ENCODE measurements around the gene HTT.

Gene HTT

DNA sequence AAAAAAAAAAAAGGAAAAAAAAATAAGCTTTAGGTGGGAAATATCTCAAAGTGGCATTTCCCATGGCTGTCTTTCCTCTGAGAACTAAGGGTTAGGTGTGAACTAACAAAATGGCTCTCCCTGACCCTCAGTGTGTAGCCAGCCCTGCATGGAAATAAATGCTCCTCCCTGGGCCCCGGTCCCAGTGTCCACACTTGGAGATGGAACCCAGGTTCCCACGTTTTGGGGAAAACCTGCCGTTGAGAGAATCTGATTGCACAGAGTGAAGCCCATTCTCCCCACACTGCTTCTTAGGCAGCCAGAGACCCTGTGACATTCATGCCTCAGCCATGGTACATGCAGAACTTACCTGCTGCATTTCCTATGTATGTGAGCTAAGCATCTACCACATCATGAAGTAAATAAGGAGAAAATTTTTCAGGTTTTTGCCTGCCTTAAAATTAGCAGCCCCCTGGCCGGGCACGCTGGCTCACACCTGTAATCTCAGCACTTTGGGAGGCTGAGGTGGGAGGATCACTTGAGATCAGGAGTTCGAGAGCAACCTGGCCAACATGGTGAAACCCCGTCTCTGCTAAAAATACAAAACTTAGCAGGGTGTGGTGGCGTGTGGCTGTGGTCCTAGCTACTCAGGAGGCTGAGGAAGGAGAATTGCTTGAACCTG is 34.6 kb upstream of the HTT start:
- Histone ChIP-seq H3K27me3 (no peaks in the 10 kb centered on the region), H3K4me3 (ENCODE audit: low read depth, low read length) (no peak overlapping the region), H3K36me3 (no peaks in the 10 kb centered on the region), H3K9me3 (no peaks in the 10 kb centered on the region), H3K4me1 (no peaks in the 10 kb centered on the region)
- DNase-seq, result no peak
- TF ChIP-seq, protein P1, sequence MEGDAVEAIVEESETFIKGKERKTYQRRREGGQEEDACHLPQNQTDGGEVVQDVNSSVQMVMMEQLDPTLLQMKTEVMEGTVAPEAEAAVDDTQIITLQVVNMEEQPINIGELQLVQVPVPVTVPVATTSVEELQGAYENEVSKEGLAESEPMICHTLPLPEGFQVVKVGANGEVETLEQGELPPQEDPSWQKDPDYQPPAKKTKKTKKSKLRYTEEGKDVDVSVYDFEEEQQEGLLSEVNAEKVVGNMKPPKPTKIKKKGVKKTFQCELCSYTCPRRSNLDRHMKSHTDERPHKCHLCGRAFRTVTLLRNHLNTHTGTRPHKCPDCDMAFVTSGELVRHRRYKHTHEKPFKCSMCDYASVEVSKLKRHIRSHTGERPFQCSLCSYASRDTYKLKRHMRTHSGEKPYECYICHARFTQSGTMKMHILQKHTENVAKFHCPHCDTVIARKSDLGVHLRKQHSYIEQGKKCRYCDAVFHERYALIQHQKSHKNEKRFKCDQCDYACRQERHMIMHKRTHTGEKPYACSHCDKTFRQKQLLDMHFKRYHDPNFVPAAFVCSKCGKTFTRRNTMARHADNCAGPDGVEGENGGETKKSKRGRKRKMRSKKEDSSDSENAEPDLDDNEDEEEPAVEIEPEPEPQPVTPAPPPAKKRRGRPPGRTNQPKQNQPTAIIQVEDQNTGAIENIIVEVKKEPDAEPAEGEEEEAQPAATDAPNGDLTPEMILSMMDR (IDR thresholded peaks at IDR 0.05; ENCODE audit: low read depth, low read length), result no peak

DNA sequence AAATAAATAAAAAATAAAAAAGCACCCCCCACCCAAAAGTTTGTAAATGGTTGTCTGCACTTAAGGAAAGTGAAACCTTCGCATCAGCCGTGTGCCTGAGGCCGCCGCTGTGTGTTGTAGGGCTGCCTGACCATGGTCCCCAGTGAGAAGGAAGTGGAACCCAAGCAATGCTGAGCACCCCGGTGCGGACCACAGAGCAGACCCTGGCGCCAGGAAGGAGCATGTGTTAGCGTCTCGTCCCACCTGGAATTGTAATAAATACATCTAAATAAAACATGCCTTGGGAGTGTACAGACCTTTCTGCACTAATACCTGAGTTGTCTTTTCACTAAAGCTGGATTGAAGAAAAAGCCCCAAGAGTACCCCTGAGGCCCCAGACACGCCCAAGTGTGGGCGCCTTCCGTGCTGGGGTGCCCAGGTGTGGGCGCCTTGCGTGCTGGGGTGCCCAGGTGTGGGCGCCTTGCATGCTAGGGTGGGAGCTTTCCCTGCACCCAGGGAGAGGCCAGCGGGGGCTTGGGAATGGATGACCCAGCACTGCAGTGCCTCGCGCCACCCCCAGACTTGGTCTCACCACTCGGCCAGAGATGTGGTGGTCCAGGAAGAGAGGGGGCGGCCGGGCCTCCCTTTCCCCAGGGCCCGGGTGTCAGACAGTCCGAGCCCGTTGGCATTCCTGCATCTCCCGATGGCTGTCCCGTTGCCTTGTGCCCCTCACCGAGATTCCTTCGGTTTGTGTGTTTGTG is 33.9 kb upstream of the HTT start:
- TF ChIP-seq, protein P1 (IDR thresholded peaks at IDR 0.05; ENCODE audit: low read depth, low read length), result no peak
- H3K4me1 ChIP-seq, result no peaks in the 10 kb centered on the region
- no peaks in the 10 kb centered on the region for H3K9me3 ChIP-seq
- H3K4me3 ChIP-seq (ENCODE audit: low read depth, low read length), result peak overlapping the region; percentile 78
- no peaks in the 10 kb centered on the region for H3K27me3 ChIP-seq
- no peaks in the 10 kb centered on the region for H3K36me3 ChIP-seq
- DNase-seq, result no peak

DNA sequence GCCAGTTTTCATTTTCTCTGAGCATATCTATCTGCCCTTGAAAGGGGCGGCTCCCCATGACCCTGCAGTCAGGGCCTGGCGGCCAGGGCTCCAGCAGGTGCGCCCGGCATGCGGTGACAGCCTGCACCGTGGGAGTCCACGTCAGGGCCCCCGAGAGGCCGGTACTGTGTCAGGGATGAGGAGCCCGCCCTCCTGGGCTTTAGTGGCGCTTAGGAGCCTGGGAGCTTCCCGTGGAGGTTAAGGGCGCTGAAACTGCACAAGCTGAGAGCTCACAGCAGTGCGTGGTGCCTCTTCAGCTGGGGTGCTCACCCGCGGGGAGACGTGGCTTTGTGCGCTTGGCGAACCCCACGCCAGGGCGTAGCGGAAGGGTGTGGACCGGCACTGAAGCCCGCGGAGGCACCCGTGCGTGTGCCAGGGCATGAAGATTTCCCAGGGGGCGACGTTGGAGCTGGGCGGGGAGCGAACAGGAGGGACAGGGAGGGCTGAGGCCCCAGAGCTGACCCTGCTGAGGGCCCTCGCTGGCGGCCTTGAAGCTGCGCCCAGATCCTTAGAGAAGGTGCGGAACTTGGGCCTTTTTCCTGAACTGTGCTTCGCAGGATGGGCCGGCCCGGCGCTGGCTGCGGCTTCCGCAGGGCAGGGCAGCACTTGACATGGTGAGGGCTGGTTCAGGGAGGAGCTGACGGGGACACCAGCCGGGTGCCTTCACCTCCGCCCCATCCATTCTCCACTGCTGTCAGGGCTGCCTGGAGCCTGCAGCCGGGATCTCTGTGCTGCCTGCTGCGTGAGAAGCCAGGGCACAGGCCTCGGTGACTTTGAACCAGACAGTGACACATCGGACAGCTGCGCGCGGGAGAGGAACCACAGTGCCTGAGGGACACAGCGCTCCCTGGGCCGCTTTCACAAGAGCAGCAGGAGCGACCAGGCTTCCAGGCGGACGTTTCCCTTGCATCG is 33.0 kb upstream of the HTT start:
- Histone ChIP-seq H3K4me1 (no peaks in the 10 kb centered on the region), H3K27me3 (no peaks in the 10 kb centered on the region), H3K4me3 (ENCODE audit: low read depth, low read length) (peak overlapping the region; percentile 78), H3K9me3 (no peaks in the 10 kb centered on the region), H3K36me3 (no peaks in the 10 kb centered on the region)
- TF ChIP-seq, protein P1 (IDR thresholded peaks at IDR 0.05; ENCODE audit: low read depth, low read length), result 0 out of 2 replicates have a peak, but pooled peaks have one; percentile 3
- DNase-seq, result peak; percentile 79

DNA sequence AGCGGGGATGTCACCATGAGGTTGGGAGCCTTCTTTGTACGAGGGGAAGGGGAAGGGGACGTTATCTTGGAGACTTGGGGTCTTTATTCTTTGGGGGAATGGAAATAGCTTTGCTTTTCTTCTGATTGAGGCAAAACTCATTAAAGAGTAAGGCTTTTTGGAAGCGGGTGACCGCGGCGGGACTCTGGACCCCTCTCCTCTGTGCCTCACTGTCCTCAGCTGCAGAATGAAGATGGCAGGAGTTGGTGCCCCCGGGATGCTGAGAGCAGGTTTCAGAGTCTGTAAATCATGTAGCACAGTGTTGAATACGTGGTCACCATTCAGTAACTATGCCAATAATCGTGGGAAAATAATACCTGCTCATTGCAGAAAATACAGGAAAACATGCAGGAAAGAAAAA is 32.3 kb upstream of the HTT start:
- Histone ChIP-seq H3K36me3 (no peaks in the 10 kb centered on the region), H3K4me1 (no peaks in the 10 kb centered on the region), H3K4me3 (ENCODE audit: low read depth, low read length) (peak overlapping the region; percentile 78), H3K9me3 (no peaks in the 10 kb centered on the region), H3K27me3 (no peaks in the 10 kb centered on the region)
- DNase-seq, result no peak
- TF ChIP-seq, protein P1 (IDR thresholded peaks at IDR 0.05; ENCODE audit: low read depth, low read length), result 0 out of 2 replicates have a peak, but pooled peaks have one; percentile 0

DNA sequence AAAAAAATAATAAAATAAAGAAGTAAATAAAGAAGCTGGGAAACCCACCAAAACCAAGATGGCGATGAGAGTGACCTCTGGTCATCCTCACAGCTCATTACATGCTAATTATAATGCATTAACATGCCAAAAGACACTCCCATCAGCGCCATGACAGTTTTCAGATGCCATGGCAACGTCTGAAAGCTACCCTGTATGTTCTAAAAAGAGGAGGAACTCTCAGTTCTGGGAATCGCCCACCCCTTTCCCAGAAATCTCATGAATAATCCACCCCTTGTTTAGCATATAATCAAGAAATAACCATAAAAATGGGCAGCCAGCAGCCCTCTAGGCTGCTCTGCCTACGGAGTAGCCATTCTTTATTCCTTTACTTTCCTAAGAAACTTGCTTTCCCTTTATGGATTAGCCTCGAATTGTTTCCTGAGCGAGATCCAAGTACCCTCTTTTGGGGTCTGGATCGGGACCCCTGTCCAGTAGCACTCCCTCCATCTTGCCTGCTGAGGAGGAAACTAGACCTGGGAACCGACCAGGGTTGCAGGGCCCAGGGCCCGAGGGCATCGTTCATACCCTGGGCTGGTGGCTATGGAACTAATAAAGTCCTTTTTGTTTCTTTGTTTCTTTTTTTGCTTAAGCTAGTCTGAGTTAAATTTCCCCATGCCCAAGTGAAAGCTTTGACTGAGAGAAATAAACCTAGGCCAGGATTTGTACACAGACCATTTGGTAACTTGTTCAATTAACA is 31.0 kb upstream of the HTT start:
- no peaks in the 10 kb centered on the region for H3K36me3 ChIP-seq
- no peak for DNase-seq
- no peaks in the 10 kb centered on the region for H3K4me1 ChIP-seq
- H3K9me3 ChIP-seq, result no peaks in the 10 kb centered on the region
- H3K27me3 ChIP-seq, result no peaks in the 10 kb centered on the region
- no peak overlapping the region for H3K4me3 ChIP-seq (ENCODE audit: low read depth, low read length)
- TF ChIP-seq, protein P1 (IDR thresholded peaks at IDR 0.05; ENCODE audit: low read depth, low read length), result no peak
